HG03097 (cell line): ENCODE data around the gene MAS1L.
"Not testable (repeated sequence)": the region's sequence is repeated elsewhere in the genome, so short reads cannot be mapped to it uniquely, and the experiment has no call there.

Source experiments
- ATAC-seq: cut with Tn5 transposase; IDR thresholded peaks from one replicate; pipeline ENCODE4 v1.9.1; 2021; ENCODE audit not compliant: unreplicated experiment, low FRiP score

MAS1L gene

GRCh38 chr6:29486577-29486976, 1.2 kb downstream of the MAS1L start:
- ATAC-seq = no peak

DNA sequence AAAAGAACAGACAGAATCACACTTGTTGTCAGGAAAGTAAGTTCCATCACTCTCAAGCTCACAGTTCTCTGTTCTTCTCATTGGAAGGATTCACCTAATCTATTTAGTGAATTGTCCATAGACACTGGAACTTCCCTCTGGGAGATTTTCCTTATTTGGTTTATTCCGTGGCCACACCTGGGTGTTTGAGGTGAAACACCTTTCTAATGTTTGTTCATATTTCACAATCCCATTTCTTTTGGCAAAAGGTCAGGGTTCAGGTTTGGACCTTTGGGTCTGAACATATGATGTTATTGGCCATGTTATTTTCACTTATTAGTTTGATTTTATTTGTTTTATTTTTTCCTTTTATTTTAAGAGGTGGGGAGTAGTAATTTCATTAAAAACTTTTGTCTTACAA, 4.0 kb downstream of the MAS1L start:
- ATAC-seq = no peak

- no peak for ATAC-seq
These were observed 4.6 kb downstream of the MAS1L start for GRCh38 chr6:29483186-29483585.

DNA sequence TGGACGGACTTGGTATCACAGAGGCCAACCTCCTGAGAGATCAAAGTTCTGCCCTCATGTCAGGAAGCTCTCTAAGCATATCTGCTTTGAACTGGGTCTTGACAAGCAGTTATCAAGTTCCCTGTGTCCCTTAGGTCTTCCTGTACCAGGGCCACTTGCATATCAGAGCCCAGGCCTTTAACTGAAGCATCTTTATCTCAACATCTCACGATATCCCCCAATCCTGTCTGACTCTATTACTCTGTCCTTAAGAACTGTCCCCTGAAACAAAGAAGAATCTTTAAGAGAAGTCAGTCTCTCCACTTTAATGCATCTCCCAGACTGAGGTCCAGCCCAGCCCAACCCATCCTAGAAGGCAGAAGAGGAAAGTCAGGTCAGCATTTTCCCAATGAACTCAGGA, 8.2 kb downstream of the MAS1L start:
- ATAC-seq = no peak

- ATAC-seq = no peak
These were observed 9.0 kb downstream of the MAS1L start for GRCh38 chr6:29478740-29479139.

- no peak for ATAC-seq
These were observed 9.8 kb downstream of the MAS1L start for GRCh38 chr6:29477923-29478450.

DNA sequence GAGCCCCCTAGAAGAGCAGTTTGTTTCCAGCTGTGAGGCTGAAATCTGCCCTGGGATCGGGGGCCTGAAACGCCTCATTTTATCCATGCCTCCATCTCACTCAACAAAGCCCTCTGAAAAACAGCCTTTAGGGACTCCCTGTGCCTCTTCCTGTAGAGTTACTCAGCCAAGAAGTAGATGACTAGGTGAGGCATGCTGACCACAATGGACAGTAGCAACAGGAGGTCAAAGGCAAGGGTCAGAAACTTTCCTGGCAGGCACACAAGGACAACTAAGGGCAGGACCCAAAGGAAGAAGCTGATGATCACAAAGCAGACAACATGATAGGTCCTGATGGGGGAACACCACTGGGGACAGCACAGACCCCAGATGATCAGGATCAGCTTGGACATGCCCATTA, 12.8 kb downstream of the MAS1L start:
- ATAC-seq = no peak

- ATAC-seq = no peak
These were observed 21.5 kb downstream of the MAS1L start for GRCh38 chr6:29466241-29466640.

DNA sequence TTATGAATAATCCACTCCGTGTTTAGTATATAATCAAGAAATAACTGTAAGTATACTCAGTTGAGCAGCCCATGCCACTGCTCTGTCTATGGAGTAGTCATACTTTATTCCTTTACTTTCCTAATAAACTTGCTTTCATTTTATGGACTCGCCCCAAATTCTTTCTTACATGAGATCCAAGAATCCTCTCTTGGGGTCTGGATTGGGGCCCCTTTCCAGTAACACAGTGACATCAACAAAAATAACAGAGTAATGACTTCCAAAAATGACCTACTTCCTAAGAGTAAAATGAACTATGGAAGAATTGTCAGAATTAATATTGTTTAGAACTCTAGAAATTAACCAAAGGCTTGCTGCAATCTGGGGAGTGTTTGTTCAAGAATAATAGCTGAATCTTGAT, 22.0 kb downstream of the MAS1L start:
- no peak for ATAC-seq

DNA sequence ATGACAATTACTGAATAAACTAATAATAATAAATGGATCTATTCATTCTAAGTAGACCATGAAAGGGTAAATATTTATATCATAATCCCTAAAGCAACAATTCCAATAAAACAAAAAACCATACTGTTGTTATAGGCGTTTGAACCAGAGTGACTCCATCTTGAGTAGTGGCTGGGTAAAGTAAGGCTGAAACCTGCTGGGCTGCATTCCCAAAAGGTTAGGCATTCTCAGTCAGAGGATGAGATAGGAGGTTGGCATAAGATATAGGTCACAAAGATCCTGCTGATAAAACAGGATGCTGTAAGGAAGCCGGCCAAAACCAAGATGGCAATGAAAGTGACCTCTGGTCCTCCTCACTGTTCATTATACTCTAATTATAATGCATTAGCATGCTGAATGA, 22.5 kb downstream of the MAS1L start:
- no peak for ATAC-seq

DNA sequence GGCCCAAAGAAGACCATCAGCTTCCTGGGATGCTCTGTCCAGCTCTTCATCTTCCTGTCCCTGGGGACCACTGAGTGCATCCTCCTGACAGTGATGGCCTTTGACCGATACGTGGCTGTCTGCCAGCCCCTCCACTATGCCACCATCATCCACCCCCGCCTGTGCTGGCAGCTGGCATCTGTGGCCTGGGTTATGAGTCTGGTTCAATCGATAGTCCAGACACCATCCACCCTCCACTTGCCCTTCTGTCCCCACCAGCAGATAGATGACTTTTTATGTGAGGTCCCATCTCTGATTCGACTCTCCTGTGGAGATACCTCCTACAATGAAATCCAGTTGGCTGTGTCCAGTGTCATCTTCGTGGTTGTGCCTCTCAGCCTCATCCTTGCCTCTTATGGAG, 25.7 kb downstream of the MAS1L start:
- ATAC-seq = no peak

DNA sequence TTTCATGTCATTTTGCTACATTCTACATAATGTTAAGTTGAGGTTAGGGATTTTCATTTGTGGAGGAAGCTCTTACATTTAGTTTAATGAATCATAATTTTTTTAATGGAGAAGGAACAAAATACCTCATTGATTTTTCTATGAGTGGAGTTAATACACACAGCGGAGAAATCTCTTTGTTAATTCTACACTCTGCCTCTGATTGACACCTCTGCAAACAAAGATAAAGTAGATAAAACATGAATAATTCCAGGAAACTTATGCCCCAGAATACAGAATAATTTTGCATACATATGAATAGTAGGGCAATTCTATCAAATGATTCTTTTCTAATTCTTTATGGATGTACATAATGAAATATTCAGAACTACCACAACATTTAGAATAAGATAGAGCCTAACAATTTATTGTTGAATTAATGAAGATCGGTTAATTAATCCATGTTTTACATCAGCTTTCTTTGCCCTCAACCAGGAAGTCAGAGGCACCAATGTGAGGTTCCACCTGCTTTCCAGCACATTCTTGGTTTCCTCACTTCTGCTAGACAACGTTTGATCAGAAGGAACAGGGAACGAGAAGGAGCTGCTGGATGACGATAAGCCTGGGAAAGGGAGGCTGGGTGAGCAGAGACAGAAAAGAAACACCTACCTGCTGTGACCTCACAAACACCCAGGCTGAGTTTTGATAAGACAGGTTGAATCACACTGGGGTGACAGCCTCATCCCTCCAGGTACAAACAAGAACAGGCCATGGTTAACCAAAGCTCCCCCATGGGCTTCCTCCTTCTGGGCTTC, 26.5 kb downstream of the MAS1L start:
- no peak for ATAC-seq

DNA sequence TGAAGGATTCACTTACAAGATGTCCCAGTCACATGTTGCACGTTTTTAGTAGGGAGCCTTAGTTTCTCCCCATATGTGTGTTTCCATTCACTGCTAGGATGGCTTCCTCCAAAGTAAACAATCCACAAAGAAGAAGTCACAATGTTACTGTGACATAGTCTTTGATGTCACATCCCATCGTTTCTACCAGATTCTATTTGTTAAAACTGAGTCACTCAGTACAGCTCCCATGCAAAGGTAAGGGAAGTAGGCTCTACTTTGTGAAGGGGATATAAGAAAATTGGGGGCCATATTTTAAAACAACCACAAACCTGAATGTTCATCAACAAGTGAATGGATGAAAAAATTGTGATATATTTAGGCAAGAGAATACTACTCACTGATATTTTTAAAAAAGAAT, 30.8 kb downstream of the MAS1L start, which contains the start of the genes OR11A1 and OR2H1:
OR11A1 (minus strand) TSS at position 101 of the 400 bp plus-strand sequence. CDS start 29,430 bp downstream, outside the sequence.
OR2H1 (plus strand) TSS at position 185 of the 400 bp plus-strand sequence. CDS start 4,615 bp downstream, outside the sequence.
- ATAC-seq = no peak

DNA sequence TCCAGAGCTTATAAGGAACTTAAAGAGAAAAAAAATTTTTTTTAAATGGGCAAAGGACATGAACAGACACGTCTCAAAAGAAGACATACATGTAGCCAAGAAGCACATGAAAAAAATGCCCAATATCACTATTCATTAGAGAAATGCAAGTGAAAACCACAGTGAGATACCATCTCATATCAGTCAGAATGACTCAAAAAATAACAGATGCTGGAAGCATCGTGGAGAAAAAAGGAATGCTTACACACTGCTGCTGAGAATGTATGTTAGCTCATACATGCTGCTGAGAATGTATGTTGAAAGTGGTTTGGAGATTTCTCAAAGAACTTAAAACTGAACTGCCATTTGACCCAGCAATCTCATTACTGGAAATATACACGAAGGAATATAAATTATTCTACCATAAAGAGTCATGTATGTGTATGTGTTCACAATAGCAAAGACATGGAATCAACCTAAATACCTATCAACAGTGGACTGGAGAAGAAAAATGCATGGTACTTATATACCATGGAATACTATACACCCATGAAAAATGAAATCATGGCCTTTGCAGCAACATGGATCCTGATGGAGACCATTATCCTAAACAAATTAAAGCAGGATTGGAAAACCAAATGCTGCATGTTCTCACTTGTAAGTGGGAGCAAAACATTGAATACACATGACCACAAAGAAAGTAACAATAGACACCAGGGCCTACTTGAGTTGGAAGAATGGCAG, 36.1 kb downstream of the MAS1L start:
- ATAC-seq = no peak

DNA sequence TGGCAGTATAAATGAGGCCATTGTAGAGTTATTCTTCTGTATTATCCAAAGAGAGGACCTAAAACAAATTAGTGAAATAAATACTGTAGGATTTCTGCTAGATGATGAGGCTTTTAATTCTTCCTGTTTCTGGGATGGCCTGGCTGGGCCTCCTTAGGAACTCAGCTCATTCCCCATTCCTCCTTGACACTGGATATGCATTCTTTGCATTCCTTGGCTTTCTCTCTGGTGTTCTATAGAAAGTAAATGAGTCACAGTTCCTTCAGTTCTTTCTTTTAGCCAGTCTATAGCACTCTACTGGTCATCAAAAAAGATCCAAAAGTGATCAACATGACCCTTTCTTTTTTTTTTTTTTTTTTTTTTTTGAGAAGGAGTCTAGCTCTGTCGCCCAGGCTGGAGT, 40.1 kb downstream of the MAS1L start:
- no peak for ATAC-seq

- ATAC-seq = not testable (repeated sequence)
These were observed 43.7 kb downstream of the MAS1L start for GRCh38 chr6:29444031-29444430.

DNA sequence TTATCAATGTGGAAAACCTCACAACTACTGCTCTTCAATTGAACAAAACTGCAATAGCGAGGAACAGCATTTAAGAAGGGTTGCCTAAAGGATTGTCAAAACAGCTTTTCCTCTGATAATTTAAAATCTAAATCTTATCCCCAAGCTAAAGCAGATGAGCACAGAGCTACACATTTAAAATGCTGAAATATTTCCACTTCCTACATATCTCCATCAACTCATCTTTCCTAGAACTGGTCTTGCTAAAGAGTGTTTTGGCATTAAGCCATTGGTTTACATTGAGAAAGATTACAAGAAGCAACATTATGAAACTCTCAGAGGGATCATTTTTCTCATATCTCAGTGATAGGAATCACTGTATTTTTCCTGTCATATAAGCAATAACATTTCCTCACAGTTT, 45.0 kb downstream of the MAS1L start:
- no peak for ATAC-seq

GRCh38 chr6:29439006-29439405, 48.8 kb downstream of the MAS1L start, which contains the start of gene OR10C1:
Gene OR10C1, plus strand, starts transcription at chr6:29439306. Its CDS starts 710 bp downstream, at chr6:29440016.
- no peak for ATAC-seq

GRCh38 chr6:29436730-29437129, 51.0 kb downstream of the MAS1L start:
- not testable (repeated sequence) for ATAC-seq
